Measurements from ENCODE around the gene MRGPRG. TPM values are rescaled to one million over a fixed set of nuclear protein-coding genes. Genes with fewer than 3 reads are reported as not detected.

Gene MRGPRG
- total and polyA plus RNA-seq, 2 of the 8 experiments (the other 6 are each of a cell fraction or from before 2014, with no cell fraction given) = not detected

- ChIA-PET POLR2A (ENCODE audit: partially characterized antibody) (no interaction called here), CTCF (ENCODE audit: partially characterized antibody) (interaction anchor here (1.1 to 2.4 kb wide), 4 partner anchors 10 to 131 kb away, joined by 3 to 9 read pairs (median 4); no protein-coding TSS in a partner anchor)
- H3K4me3 ChIP-seq (ENCODE audit: extremely low read depth in 1 of 4, insufficient read depth in 2 of 4, low read depth in 3 of 4, low read length in 4 of 4) = no peak overlapping the region
- H2BK20ac ChIP-seq (ENCODE audit: low read length) = no peak overlapping the region
- H2BK12ac ChIP-seq (ENCODE audit: low read depth, low read length) = no peak overlapping the region
- no peak overlapping the region for H3K4me2 ChIP-seq (ENCODE audit: insufficient read depth in 1 of 2, low read depth in 2 of 2, low read length in 2 of 2)
- peaks cover 0 to 4% (median 1%) of the 10 kb centered on the region in 4 experiments; a peak in 3 of 7 replicates for H3K4me1 ChIP-seq (replicated peaks in 1 of 4; ENCODE audit: control insufficient read depth in 3 of 4, insufficient read depth in 4 of 4, low read length in 3 of 4)
- no peak overlapping the region for H3K56ac ChIP-seq (replicated peaks; ENCODE audit: insufficient read length, low read depth, low read length)
- H4K5ac ChIP-seq (ENCODE audit: insufficient read length, low read depth, low read length) = no peak overlapping the region
- no peak overlapping the region for H2BK5ac ChIP-seq (ENCODE audit: low read depth, low read length)
- no peak overlapping the region for H4K91ac ChIP-seq (replicated peaks; ENCODE audit: insufficient read length, low read length)
- no peaks in the 10 kb centered on the region for H3K79me2 ChIP-seq (ENCODE audit: control insufficient read depth in 1 of 2, insufficient read depth in 2 of 2, low read length in 2 of 2)
- no peaks in the 10 kb centered on the region for H3K79me1 ChIP-seq (ENCODE audit: low read depth, low read length)
- no peak overlapping the region for H3K23ac ChIP-seq (ENCODE audit: insufficient read length)
- no peak overlapping the region for H2BK120ac ChIP-seq (replicated peaks; ENCODE audit: low read depth, low read length)
- FAIRE-seq (no peak), DNase-seq (ENCODE audit: low read depth in 1 of 2, low spot score in 2 of 2) (no peak)
- no peak overlapping the region for H2AK5ac ChIP-seq (ENCODE audit: low read depth, low read length)
- no peaks in the 10 kb centered on the region for H3K9me3 ChIP-seq (ENCODE audit: insufficient read depth in 2 of 2, low read depth in 1 of 2, low read length in 1 of 2)
- no peak for TF ChIP-seq EP300 (IDR thresholded peaks at IDR 0.05; ENCODE audit: borderline replicate concordance in 1 of 2, low read depth in 2 of 2, low read length in 2 of 2)
- no peak for TF ChIP-seq RXRA (IDR thresholded peaks at IDR 0.05; ENCODE audit: insufficient read depth, low read depth, low read length)
- no peak for TF ChIP-seq CTCF (IDR thresholded peaks at IDR 0.05; ENCODE audit: control extremely low read depth in 1 of 3, insufficient read depth in 1 of 3, low read depth in 1 of 3, low read length in 3 of 3)
- TF ChIP-seq NANOG (IDR thresholded peaks at IDR 0.05; ENCODE audit: insufficient read depth, low read depth, low read length, poor library complexity, severe bottlenecking) = no peak
- TF ChIP-seq BRCA1 (IDR thresholded peaks at IDR 0.05; ENCODE audit: low read depth, low read length) = no peak
- TF ChIP-seq RBBP5 (IDR thresholded peaks at IDR 0.05; ENCODE audit: borderline replicate concordance, low read depth, low read length) = no peak
- no peak for TF ChIP-seq RFX5 (IDR thresholded peaks at IDR 0.05; ENCODE audit: borderline replicate concordance, low read depth, low read length)
- no peak for TF ChIP-seq USF2 (IDR thresholded peaks at IDR 0.05; ENCODE audit: low read length)
- H3K4ac ChIP-seq (replicated peaks; ENCODE audit: insufficient read length, low read depth, low read length) = no peak overlapping the region
- no peak overlapping the region for H3K9ac ChIP-seq (replicated peaks in 1 of 4; ENCODE audit: extremely low read depth in 1 of 4, low read depth in 3 of 4, low read length in 3 of 4)
- H3K18ac ChIP-seq (ENCODE audit: extremely low read depth, low read length) = no peak overlapping the region
- H3K36me3 ChIP-seq (ENCODE audit: control insufficient read depth in 2 of 4, insufficient read depth in 4 of 4, low read length in 3 of 4) = no peaks in the 10 kb centered on the region
- H3K23me2 ChIP-seq (ENCODE audit: low read depth, low read length) = no peaks in the 10 kb centered on the region
- 74% methylated on average over 7 of the region's 7 CpGs; no CpG with 5 or more reads in 1 of the 2 experiments for WGBS, 2 experiments (ENCODE audit: extremely low coverage in 1 of 2, insufficient coverage in 1 of 2, insufficient read length in 1 of 2, insufficient replicate concordance in 2 of 2, low coverage in 1 of 2, low lambda C conversion rate in 2 of 2, missing lambda C conversion rate in 1 of 2)
- no peak overlapping the region for H3K27ac ChIP-seq (ENCODE audit: low read depth, low read length)
- no peaks in the 10 kb centered on the region; a peak in 1 of 7 replicates for H3K27me3 ChIP-seq (replicated peaks in 1 of 4; ENCODE audit: control insufficient read depth in 3 of 4, extremely low read depth in 1 of 4, insufficient read depth in 3 of 4, low read length in 3 of 4)
- no peak overlapping the region for H2BK15ac ChIP-seq (ENCODE audit: low read length)
- H2AFZ ChIP-seq (ENCODE audit: low read length) = no peak overlapping the region
- no peak overlapping the region for H3K14ac ChIP-seq (ENCODE audit: insufficient read length)
- no peak overlapping the region for H4K8ac ChIP-seq (ENCODE audit: extremely low read depth, insufficient read depth, low read length)
- H4K20me1 ChIP-seq (replicated peaks in 1 of 2; ENCODE audit: control insufficient read depth in 1 of 2, insufficient read depth in 2 of 2, low read length in 2 of 2) = peaks cover 0 to 2% of the 10 kb centered on the region in 2 experiments
Observed at GRCh38 chr11:3234846-3235245, 16.2 kb upstream of the MRGPRG start.
